Caco-2 (cell line): ENCODE results near the gene ZNRF3. TPM values are rescaled to one million over a fixed set of nuclear protein-coding genes. Genes with fewer than 3 reads are reported as not detected.

ENCODE experiments used
- BruUV-seq: library from RNA; stranded (reverse); fragments of 400-500 nt; replicated peaks from 2 replicates; lab custom pipeline; 2021; lab: Mats Ljungman, UMichigan
- CTCF ChIA-PET: fragments of 300-600 bp; sonication (Branson Sonifier 250); formaldehyde crosslinking; loops from one replicate; lab custom pipeline; 2022; ENCODE audit warnings: antibody characterized with exemption; lab: Charles Lee
- POLR2A ChIA-PET: fragments of 300-600 bp; sonication (Branson Sonifier 250); formaldehyde crosslinking; loops from one replicate; lab custom pipeline; 2022; ENCODE audit warnings: antibody characterized with exemption; lab: Charles Lee
- DNase-seq, 2 experiments: peaks; one replicate each; pipeline versions ENCODE4 v3.0.0 to v3.0.0-alpha.2; 2020 to 2022
- H3K27me3 ChIP-seq: replicated peaks from 2 replicates; pipeline ENCODE4 v1.6.0; 2011; ENCODE audit warnings: low read length; ENCODE audit not compliant: control insufficient read depth, insufficient read depth
- H3K36me3 ChIP-seq: 2 replicates; pipeline ENCODE4 v1.5.1; 2011; ENCODE audit warnings: low read length; ENCODE audit not compliant: control insufficient read depth, insufficient read depth
- H3K4me1 ChIP-seq: fragments of 250-450 bp; sonication (Bioruptor Pico); 2 replicates; pipeline ENCODE4 v1.5.1; 2020; ENCODE audit warnings: mild to moderate bottlenecking
- H3K4me3 ChIP-seq: 2 replicates; pipeline ENCODE4 v1.5.1; 2011; ENCODE audit warnings: low read depth, mild to moderate bottlenecking, control low read depth, low read length
- H3K9me3 ChIP-seq: fragments of 250-450 bp; sonication (Bioruptor Pico); 2 replicates; pipeline ENCODE4 v1.5.1; 2020; ENCODE audit warnings: mild to moderate bottlenecking, moderate library complexity
- H3K27ac Mint-ChIP-seq: one replicate; pipeline ENCODE4 v1.8.0; 2022; ENCODE audit warnings: mixed read lengths; ENCODE audit not compliant: unreplicated experiment
- H3K27me3 Mint-ChIP-seq: one replicate; pipeline ENCODE4 v1.8.0; 2022; ENCODE audit warnings: mixed read lengths; ENCODE audit not compliant: insufficient read depth, unreplicated experiment
- H3K36me3 Mint-ChIP-seq: one replicate; pipeline ENCODE4 v1.8.0; 2022; ENCODE audit warnings: mild to moderate bottlenecking, mixed read lengths; ENCODE audit not compliant: insufficient read depth, unreplicated experiment
- H3K4me1 Mint-ChIP-seq: one replicate; pipeline ENCODE4 v1.8.0; 2022; ENCODE audit warnings: low read depth, mixed read lengths; ENCODE audit not compliant: unreplicated experiment
- H3K4me3 Mint-ChIP-seq: one replicate; pipeline ENCODE4 v1.8.0; 2022; ENCODE audit warnings: mild to moderate bottlenecking, moderate library complexity, mixed read lengths; ENCODE audit not compliant: unreplicated experiment
- H3K9me3 Mint-ChIP-seq: one replicate; pipeline ENCODE4 v1.8.0; 2022; ENCODE audit warnings: mixed read lengths; ENCODE audit not compliant: unreplicated experiment
- CTCF ChIP-seq, 2 experiments: fragments of 200-600 bp in 1 of 2; IDR thresholded peaks; 1 replicate in 1 of 2; 2 replicates in 1 of 2; pipeline versions ENCODE4 v1.5.1 to v1.8.0; 2011 to 2022; ENCODE audit warnings: antibody characterized with exemption in 1 of 2, control low read depth in 1 of 2, inconsistent platforms in 1 of 2, low read depth in 1 of 2, low read length in 1 of 2, mild to moderate bottlenecking in 1 of 2, moderate library complexity in 1 of 2; ENCODE audit not compliant: insufficient read depth in 1 of 2, severe bottlenecking in 1 of 2, unreplicated experiment in 1 of 2
- intact Hi-C: fragments of 100-400 bp; cut with micrococcal nuclease; formaldehyde crosslinking; loops from one replicate; pipeline ENCODE4 v1.10.0; 2022; ENCODE audit not compliant: unreplicated experiment
- total RNA-seq: library from RNA; stranded (reverse); gene quantifications from 2 replicates; pipeline ENCODE4 v1.2.3, GENCODE V29; 2022

The ZNRF3 gene
- total RNA-seq, 1 experiment from 2014 or later, result 41.1 TPM

DNA sequence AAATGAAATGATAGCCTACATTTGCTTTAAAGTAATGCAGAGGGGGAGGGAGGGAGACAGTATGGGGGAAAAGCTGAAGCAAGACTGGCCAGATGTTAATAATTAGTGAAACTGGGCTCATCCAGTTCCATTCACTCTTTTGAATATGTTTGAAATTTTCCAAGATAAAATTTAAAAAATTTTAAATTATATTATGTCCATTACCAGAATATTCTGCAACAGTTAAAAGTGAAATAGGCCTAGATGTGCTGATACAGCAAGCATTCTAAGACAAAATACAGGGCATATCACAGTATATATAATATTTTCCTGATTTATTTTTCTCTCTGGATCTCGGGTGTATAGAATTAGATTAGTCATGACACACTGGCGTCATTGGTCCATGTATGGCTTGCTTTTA is 13.6 kb upstream of the ZNRF3 start:
- no peaks in the 10 kb centered on the region for H3K27me3 Mint-ChIP-seq
- H3K36me3 Mint-ChIP-seq, result no peaks in the 10 kb centered on the region
- H3K4me1 ChIP-seq, result peaks cover 26% of the 10 kb centered on the region
- ChIA-PET POLR2A (no interaction called here), CTCF (no interaction called here)
- no peak overlapping the region for H3K27ac Mint-ChIP-seq
- no peak for DNase-seq
- H3K4me3 Mint-ChIP-seq, result no peak overlapping the region
- no peaks in the 10 kb centered on the region for H3K9me3 Mint-ChIP-seq
- no TSS peak for BruUV-seq
- H3K27me3 ChIP-seq, result no peaks in the 10 kb centered on the region
- H3K4me1 Mint-ChIP-seq, result peaks cover 29% of the 10 kb centered on the region
- no peaks in the 10 kb centered on the region for H3K36me3 ChIP-seq
- H3K4me3 ChIP-seq, result no peak overlapping the region
- no peak for TF ChIP-seq CTCF (IDR thresholded peaks at IDR 0.05; ENCODE audit: insufficient read depth in 1 of 2, low read depth in 1 of 2, low read length in 1 of 2, severe bottlenecking in 1 of 2, unreplicated experiment in 1 of 2)
- H3K9me3 ChIP-seq, result no peaks in the 10 kb centered on the region
- intact Hi-C loops, result no loop called here

GRCh38 chr22:28873183-28873963 is 10.0 kb upstream of the ZNRF3 start:
- intact Hi-C loops, result no loop called here

DNA sequence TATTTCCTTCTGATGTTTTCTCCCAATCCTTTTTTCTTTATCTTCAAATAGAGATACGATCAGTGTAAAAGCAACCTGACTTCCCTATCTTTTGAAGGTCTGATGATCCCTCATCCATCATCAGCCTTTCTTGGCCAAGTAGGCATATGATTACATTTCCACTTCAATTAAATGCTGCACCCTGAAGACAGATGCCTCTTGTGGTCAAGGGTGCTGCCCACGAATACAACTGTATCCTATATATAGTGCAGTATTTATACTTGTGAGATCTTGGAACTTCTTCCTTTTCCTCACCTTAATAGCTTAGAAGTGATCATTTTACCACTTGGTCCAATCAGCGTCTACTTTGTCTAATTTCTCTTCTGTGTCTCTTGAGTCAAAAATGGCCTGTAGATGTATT is 9.3 kb upstream of the ZNRF3 start:
- H3K4me1 Mint-ChIP-seq, result no peaks in the 10 kb centered on the region
- no peaks in the 10 kb centered on the region for H3K9me3 Mint-ChIP-seq
- H3K4me3 Mint-ChIP-seq, result no peak overlapping the region
- intact Hi-C loops, result no loop called here
- DNase-seq, result no peak
- Histone ChIP-seq H3K4me3 (no peak overlapping the region), H3K27me3 (no peaks in the 10 kb centered on the region), H3K4me1 (peaks cover 18% of the 10 kb centered on the region), H3K9me3 (no peaks in the 10 kb centered on the region), H3K36me3 (no peaks in the 10 kb centered on the region)
- no peak for TF ChIP-seq CTCF (IDR thresholded peaks at IDR 0.05; ENCODE audit: insufficient read depth in 1 of 2, low read depth in 1 of 2, low read length in 1 of 2, severe bottlenecking in 1 of 2, unreplicated experiment in 1 of 2)
- CTCF ChIA-PET, result no interaction called here
- no peaks in the 10 kb centered on the region for H3K27me3 Mint-ChIP-seq
- H3K36me3 Mint-ChIP-seq, result no peaks in the 10 kb centered on the region
- peak overlapping the region; percentile 22 for H3K27ac Mint-ChIP-seq
- no TSS peak for BruUV-seq
- POLR2A ChIA-PET, result no interaction called here

More at GRCh38 chr22:28873183-28873963, 10.0 kb upstream of the ZNRF3 start:
- Histone ChIP-seq H3K27me3 (no peaks in the 10 kb centered on the region), H3K4me3 (no peak overlapping the region), H3K9me3 (no peaks in the 10 kb centered on the region), H3K4me1 (peaks cover 18% of the 10 kb centered on the region), H3K36me3 (no peaks in the 10 kb centered on the region)
- H3K36me3 Mint-ChIP-seq, result no peaks in the 10 kb centered on the region
- no TSS peak for BruUV-seq
- CTCF ChIA-PET, result no interaction called here
- H3K27ac Mint-ChIP-seq, result peak overlapping the region; percentile 22
- H3K9me3 Mint-ChIP-seq, result no peaks in the 10 kb centered on the region
- no peak for DNase-seq
- no peaks in the 10 kb centered on the region for H3K4me1 Mint-ChIP-seq
- no peak for TF ChIP-seq CTCF (IDR thresholded peaks at IDR 0.05; ENCODE audit: insufficient read depth in 1 of 2, low read depth in 1 of 2, low read length in 1 of 2, severe bottlenecking in 1 of 2, unreplicated experiment in 1 of 2)
- no peak overlapping the region for H3K4me3 Mint-ChIP-seq
- POLR2A ChIA-PET, result no interaction called here
- H3K27me3 Mint-ChIP-seq, result no peaks in the 10 kb centered on the region
